Measurements from ENCODE around the gene BICD2. TPM values are rescaled to one million over a fixed set of nuclear protein-coding genes. Genes with fewer than 3 reads are reported as not detected.

Gene BICD2
- total and polyA plus RNA-seq, 8 donors = 23.7 to 34.5 (median 28.4) TPM

DNA sequence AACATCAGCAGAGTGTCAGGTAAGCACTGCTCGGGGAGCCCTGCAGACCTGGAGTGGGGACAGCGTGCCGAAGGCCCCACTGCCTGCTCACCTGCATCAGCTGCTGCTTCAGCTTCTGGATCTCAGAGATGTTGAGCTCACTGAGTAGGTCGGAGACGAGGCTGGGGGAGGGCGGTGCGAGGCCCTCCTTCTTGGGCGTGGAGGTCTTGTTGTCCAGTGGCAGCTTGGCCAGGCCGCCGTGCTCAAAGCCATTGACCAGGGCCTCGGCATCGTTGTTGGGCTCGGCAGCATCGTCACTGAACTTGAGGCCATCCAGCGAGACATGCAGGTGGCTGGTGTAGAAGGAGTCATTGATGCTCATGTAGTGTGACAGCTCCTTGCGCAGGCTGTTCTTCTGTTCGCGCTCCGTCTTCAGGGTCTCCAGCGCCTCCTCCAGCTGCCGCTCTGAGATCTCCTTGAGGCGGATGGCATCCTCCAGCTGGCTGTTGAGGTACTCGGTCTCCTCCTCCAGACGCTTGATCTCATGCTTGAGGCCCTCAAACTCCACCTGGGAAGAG, 44.3 kb downstream of the BICD2 start:
- intact Hi-C loops (cut with DNase I) = no loop called here
- Histone ChIP-seq H3K27ac (no peak overlapping the region), H3K4me3 (no peak overlapping the region), H3K27me3 (no peaks in the 10 kb centered on the region), H3K4me1 (peaks cover 0 to 17% of the 10 kb centered on the region in 2 donors), H3K36me3 (peaks cover 0 to 80% of the 10 kb centered on the region in 2 donors), H3K9me3 (no peaks in the 10 kb centered on the region)
- no peak for TF ChIP-seq CTCF (IDR thresholded peaks at IDR 0.05)
- DNase-seq = no peak
- no peak for ATAC-seq

DNA sequence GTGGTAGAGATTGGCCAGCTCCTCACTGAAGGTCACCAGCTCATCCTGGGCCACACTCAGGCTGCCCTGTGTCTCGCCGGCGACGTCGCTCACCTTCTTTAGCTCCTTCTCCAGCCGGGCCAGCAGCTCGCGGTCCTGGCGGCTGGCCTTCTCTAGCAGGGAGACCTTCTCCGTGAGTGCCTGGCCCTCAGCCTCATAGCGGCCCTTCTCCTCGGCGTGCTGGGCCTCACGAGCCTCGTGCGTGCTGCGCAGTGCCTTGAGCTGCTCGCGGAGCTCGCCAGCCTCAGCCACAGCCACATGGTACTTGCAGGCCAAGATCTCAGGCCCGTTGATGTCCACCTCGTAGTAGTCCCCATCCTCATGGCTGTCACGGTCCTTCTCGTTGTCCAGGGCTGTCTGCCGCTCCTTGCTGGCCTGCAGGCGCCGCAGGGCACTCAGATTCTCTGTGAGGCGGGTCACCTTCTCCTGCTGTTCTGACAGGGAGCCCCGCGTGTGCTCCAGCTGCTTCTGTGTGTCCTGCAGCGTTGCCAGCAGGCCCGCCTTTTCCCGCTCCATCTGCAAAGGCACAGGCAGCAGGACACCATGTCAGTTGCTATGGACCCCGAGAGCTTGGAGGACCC, 45.5 kb downstream of the BICD2 start:
- ATAC-seq = no peak
- intact Hi-C loops (cut with DNase I) = loop anchor here in 1 of 2 donors (10.0 kb wide), 1 partner anchor 46 kb away; the partner anchor contains the start of gene BICD2
- no peak overlapping the region for H3K4me3 ChIP-seq
- no peaks in the 10 kb centered on the region for H3K9me3 ChIP-seq
- DNase-seq = no peak
- TF ChIP-seq CTCF (IDR thresholded peaks at IDR 0.05) = no peak
- H3K4me1 ChIP-seq = peaks cover 0 to 17% of the 10 kb centered on the region in 2 donors
- peaks cover 0 to 88% of the 10 kb centered on the region in 2 donors for H3K36me3 ChIP-seq
- no peaks in the 10 kb centered on the region for H3K27me3 ChIP-seq
- H3K27ac ChIP-seq = no peak overlapping the region

GRCh38 chr9:92718086-92719001, 46.3 kb downstream of the BICD2 start:
- Histone ChIP-seq H3K9me3 (no peaks in the 10 kb centered on the region), H3K27me3 (no peaks in the 10 kb centered on the region), H3K27ac (no peak overlapping the region), H3K4me1 (peaks cover 0 to 17% of the 10 kb centered on the region in 2 donors), H3K36me3 (peaks cover 0 to 96% of the 10 kb centered on the region in 2 donors), H3K4me3 (no peak overlapping the region)
- TF ChIP-seq CTCF (IDR thresholded peaks at IDR 0.05) = no peak
- DNase-seq = no peak
- ATAC-seq = no peak
- intact Hi-C loops (cut with DNase I) = loop anchor here in 1 of 2 donors (10.0 kb wide), 1 partner anchor 46 kb away; the partner anchor contains the start of gene BICD2

DNA sequence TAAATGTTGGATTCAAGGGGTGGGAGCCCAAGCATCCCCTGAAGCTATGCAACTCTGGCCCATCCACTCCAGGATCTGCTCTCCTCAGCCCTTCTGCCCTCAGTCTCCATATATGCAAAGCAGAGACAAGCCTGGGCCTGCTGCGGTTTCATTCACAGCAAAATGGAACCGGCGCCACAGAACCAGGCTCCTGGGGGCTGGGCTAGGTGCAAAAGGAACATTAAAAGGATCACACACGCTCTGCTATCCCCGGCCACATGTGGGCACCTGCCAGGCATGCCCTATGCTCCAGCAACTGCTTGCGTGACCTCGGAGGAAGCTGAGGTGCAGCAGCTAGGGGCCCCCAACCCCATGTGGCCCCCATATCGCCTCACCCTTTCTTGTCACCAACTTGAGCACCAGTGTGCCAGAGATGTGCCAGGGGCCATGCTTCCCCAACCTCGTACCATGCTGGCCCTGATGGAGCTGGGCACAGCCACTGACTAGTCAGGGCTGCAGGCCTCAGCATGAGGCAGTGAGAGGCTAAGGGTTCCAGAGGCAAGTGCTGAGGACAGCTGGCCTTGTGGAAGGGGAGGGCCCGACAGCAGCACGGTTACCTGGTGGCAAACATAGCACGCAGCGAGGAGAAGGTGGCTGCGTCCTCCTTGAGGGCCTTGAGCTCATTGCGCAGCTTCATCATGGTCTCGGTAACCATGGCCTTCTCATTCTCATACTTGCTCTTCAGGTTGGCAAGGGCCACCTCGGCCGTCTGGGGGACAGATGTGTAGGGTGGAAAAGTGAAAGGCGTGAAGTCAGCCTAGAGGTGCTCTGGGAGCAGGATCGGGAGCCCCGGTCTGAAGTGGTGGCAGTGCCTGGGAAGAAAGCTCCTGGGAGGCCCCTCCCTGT, 47.2 kb downstream of the BICD2 start:
- no peak for ATAC-seq
- Histone ChIP-seq H3K4me3 (no peak overlapping the region), H3K27ac (no peak overlapping the region), H3K4me1 (peaks cover 0 to 12% of the 10 kb centered on the region in 2 donors), H3K9me3 (no peaks in the 10 kb centered on the region), H3K27me3 (no peaks in the 10 kb centered on the region), H3K36me3 (peaks cover 0 to 100% of the 10 kb centered on the region in 2 donors)
- no peak for DNase-seq
- intact Hi-C loops (cut with DNase I) = loop anchor here in 1 of 2 donors (2.0 to 10.0 kb wide), 2 partner anchors 47 to 71 kb away; partner anchors contain the start of gene BICD2
- no peak for TF ChIP-seq CTCF (IDR thresholded peaks at IDR 0.05)

All from left lung (tissue), 10 donors.